GM19455 (cell line): ENCODE results near the gene CSTF1.

Experiments used
- ATAC-seq: cut with Tn5 transposase; IDR thresholded peaks from one replicate; pipeline ENCODE4 v1.9.1; 2021; ENCODE audit not compliant: unreplicated experiment

Gene CSTF1

DNA sequence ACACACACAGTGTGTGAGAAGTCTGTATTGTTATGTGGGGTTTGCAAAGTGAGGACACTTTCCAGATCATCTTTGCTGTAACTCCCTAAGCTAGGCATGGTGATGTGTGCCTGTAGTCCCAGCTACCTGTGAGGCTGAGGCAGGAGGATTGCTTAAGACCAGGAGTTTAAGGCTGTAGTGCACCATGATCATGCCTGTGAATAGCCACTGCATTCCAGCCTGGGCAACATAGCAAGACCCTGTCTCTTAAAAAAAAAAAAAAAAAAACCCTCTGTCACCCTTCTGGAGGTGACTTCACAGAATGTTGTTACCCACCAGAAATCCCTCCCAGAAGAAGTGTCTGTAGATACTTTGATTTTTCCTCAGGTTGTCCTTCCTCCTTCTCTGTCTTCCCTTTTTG lies 34.5 kb downstream of the CSTF1 start:
- no peak for ATAC-seq

DNA sequence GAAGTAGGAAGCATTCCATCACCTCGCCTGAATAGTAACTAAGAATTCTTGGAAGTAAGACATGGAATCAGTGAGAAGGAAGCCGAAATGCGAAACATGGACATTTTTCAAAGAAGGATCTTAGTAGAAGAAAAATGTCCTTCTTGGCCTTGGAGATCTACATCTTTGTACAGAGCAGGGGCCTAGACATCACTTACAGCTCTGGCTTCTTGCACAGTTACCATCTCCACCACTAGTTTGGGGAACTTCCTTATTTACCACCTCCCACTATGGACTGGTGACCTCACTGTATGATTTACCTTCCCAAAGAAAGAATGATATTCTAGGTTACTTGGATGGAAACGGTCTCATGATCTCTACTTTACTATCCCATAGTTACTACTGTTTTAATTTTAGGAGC lies 35.4 kb downstream of the CSTF1 start:
- no peak for ATAC-seq

GRCh38 chr20:56428410-56428809 lies 36.0 kb downstream of the CSTF1 start:
- ATAC-seq = no peak

DNA sequence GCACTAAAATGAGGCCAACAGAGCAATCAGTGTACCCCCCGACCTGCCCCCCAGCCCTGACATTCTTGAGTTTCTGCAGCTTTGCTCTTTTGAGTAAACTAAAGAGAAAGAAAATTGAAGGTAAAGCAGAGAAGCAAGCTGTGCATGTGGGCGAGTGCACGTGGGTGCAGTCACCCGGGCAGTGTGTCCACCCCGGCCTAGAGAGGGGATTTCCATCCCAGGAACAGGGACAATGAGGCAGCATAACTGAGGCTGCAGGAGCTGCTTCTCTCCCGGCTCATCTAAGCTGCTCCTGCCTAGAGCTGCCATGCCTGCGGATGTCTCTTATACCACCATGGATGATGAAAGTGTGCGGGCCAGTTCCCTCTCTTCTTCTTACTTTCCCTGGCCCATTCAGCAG lies 36.4 kb downstream of the CSTF1 start:
- no peak for ATAC-seq

- ATAC-seq = no peak
Measured at GRCh38 chr20:56429502-56429901, 37.1 kb downstream of the CSTF1 start.

- no peak for ATAC-seq
Measured at GRCh38 chr20:56429941-56430340, 37.5 kb downstream of the CSTF1 start.

GRCh38 chr20:56430461-56430860 lies 38.0 kb downstream of the CSTF1 start:
- ATAC-seq = no peak

DNA sequence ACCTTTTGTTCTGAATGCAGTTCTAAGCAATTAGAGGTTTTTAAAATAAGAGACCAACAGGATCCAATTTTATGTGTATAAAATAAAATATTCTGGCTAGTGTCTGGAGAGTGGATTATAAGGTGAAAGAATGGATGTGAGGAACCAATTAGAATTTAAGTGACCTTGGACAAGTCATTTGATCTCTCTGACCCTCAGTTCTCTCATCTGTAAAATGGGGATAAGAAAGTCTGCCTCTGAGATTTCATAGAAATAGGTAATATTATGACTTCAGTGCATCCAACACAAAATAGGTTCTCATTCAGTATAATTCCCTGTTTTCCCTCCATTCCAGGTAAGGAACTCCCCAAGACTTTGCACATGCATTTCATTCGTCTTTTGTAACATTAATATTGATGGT lies 38.5 kb downstream of the CSTF1 start:
- no peak for ATAC-seq

DNA sequence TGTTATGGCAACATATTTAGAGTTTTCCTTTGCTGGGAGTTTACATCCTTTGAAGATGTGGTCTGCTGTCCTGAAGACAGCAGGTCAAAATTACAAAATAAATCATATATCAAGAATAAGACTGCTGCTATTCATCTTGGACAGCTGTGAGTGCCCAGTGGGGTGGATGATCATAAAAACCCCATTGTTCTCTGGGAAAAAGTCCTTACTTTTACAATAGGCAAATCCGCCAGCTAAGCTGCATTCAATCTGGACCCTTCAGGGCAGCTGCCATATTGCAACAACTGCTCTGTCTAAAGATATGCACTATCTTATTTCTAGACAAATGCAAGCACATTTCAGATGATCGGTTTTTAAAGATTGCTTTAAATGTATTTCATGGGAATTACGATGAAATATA lies 39.0 kb downstream of the CSTF1 start:
- no peak for ATAC-seq

GRCh38 chr20:56433221-56433879 lies 40.9 kb downstream of the CSTF1 start:
- no peak for ATAC-seq

GRCh38 chr20:56433880-56434255 lies 41.4 kb downstream of the CSTF1 start:
- no peak for ATAC-seq

DNA sequence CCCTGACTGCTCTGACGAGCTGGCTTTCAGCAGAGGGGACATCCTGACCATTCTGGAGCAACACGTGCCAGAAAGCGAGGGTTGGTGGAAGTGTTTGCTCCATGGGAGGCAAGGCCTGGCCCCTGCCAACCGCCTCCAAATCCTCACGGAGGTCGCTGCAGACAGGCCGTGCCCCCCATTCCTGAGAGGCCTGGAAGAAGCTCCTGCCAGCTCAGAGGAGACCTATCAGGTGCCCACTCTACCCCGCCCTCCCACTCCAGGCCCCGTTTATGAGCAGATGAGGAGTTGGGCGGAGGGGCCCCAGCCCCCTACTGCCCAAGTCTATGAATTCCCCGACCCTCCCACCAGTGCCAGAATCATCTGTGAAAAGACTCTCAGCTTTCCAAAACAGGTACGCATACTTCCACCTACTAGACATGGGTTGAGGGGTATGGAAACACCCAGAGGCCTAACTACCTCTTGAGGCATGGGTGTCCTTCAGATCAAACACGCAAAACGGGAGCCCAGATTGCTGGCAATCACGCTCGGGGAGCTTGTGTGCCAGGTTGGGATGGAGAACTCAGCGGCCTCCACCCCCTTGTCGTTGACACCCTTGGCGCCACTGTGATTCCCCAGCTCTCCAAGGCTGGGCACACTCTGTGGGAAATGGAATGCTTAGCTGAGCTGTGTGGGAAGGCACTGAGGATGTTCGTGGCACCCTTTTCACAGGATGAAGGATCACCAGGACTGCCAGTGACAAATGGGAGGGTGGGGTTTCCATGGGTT lies 44.9 kb downstream of the CSTF1 start:
- ATAC-seq = no peak

DNA sequence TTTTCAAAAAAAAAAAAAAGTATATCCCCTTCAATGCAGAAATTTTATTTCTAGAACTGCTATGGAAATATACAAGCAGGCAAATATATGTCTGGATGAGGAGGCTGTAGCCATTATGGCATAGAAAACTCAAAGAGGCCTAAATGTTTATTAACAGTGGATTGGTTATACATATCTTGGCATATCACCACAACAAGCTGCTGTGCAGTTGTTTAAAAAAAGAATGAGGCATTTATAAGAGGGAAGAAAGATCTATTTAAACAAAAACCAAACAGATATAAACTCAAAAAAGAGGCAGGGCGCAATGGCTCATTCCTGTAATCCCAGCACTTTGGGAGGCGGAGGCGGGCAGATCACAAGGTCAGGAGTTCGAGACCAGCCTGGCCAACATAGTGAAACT lies 45.8 kb downstream of the CSTF1 start:
- no peak for ATAC-seq

DNA sequence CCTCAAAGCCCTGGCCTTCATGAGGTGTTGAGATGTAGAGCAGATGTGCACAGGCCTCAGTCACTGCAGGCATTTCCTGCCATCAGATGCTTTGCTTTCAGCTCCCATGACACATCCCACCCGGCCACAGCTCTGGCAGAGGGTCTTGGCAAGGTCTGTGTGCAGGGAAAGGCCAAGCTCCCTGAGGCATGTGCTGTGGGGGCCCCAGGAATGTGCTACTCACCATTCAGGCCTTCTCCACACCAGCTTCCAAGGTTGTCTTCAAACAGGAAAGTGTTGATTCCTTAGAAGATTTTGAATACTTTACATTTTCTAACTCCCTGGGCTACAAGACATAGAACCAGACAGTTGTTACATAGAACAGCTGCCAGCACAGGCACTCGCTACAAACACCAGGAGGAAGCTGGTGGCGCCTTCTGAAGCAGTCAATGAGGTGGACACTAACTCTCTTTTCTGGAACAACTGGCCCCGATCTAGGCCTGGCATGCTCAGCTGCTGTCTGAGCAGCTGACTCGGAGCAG lies 47.4 kb downstream of the CSTF1 start:
- no peak for ATAC-seq

DNA sequence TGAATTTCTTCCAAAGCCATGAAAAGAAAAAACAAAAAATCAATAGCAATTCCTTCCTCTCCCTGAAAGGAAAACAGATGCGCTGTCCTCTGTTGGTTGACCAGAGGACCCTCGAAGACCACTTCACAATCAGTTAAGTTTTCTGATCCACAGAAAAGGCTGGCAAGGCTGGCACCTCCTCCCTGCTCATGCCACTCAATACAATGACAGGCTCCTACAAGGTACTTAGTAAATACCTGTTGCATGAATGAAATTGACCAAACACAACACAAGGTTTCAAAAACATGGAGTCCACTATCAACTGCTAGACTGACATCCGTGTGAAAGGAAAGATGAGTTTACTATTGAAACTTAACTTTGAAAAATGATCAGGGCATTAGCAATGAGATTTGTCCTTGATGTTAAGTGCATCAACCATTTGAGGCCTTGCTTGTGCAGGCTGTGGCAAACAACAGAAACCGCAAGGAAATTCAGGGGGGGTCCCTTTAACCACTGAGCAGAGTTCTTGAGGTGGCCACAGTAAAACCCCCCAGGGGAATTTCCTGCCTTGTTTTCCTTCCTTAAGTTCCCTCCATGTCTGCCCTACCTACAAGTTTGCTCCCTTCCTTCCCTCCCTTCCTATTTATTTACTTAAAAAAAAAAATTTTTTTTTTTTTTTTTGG lies 48.0 kb downstream of the CSTF1 start:
- ATAC-seq = no peak

GRCh38 chr20:56442389-56443365 lies 50.2 kb downstream of the CSTF1 start:
- no peak for ATAC-seq

GRCh38 chr20:56443654-56444540 lies 51.5 kb downstream of the CSTF1 start:
- no peak for ATAC-seq

DNA sequence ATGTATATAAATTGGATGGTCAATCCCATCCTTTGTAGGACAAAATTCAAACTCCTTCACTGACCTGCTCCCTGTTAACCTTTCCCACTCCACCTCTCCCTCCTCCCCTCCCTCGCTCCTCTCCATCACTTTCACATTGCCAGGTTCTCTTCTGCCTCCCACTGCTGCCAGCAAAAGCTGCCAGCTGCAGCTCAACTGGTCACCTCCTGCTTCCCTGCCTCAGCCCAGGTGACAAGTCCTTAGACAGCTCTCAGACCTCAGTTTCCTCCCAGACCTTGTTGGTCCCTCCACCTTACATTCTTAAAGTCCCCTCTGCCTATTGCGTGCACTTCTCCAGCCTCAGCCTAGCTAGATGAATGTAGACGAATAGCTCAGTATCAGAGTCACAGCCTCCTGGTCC lies 52.7 kb downstream of the CSTF1 start:
- no peak for ATAC-seq

GRCh38 chr20:56445540-56445939 lies 53.1 kb downstream of the CSTF1 start:
- no peak for ATAC-seq

GRCh38 chr20:56447227-56447626 lies 54.8 kb downstream of the CSTF1 start:
- ATAC-seq = no peak
